GF-D8 (cell line): ENCODE results near the gene KRT78.

ENCODE experiments used
- DNase-seq: peaks from one replicate; lab custom pipeline; 2025; lab: John Stamatoyannopoulos, UW

Gene KRT78

DNA sequence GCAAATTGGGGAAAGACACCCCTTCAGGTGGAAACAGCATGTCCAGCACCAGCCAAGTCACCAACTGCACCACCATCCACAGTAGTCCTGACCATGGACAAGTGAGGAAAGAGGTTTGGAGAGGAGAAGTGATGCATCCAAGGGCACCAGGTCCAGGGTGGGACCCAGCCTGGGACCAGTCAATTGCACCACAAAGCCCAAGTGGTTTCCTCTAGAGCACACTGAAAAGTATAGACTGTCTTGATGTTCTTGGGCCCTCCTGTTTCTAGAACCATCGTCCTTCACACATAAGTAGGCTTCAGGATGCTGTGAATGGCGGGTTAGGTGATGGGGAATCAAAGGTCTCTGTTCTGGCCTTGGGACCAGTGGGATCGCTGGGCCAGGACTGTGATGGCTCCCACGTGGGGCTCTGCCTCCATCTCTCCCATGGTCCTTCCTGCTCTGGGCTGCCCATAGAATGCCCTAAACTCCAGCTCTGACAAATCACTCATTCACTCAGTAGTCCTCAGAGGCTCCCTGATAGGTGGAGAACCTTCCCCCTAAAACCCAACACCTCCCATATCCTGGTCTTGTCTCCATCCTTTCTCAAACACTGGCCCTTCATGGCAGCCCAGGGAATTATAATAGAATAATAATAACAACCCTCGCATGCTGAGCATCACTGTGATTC is 23.9 kb downstream of the KRT78 start:
- no peak for DNase-seq

- DNase-seq: no peak
Measured at GRCh38 chr12:52823761-52824450, 24.9 kb downstream of the KRT78 start.

DNA sequence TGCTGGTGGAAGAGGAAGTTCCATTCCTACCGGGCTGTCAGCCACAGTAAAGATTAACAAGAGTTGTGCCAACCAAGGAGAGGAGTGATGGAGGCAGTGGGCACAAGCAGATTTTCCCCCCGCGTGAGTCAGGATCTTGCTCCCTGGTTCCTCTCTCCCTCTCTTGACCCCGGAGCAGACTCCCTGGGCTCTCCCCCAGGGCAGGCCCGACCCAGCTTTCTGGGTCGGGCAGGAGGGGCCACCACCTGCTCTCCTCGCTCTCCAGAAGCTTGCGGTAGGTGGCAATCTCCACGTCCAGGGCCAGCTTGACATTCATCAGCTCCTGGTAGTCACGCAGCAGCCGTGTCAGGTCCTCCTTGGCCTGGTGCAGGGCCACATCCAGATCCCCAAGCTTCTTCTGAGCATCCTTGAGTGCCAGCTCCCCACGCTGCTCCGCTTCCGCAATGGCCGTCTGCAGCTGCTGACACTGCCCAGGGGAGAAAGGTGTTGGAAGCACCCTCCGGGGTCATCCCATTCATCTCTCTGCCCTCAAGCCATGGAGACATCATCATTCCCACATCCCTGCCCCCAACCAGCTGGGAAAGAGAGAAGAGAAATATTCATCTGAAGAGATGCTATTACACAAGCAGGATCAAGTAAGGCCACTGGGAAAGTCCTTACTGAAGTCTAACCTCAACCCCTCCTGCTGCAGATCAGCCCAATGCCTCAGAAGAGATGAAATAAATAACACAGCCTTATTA is 25.9 kb downstream of the KRT78 start:
- no peak for DNase-seq

GRCh38 chr12:52821826-52822660 is 26.8 kb downstream of the KRT78 start:
- no peak for DNase-seq

GRCh38 chr12:52821071-52821730 is 27.6 kb downstream of the KRT78 start:
- DNase-seq: no peak

- DNase-seq: no peak
Measured at GRCh38 chr12:52820521-52820920, 28.3 kb downstream of the KRT78 start.

DNA sequence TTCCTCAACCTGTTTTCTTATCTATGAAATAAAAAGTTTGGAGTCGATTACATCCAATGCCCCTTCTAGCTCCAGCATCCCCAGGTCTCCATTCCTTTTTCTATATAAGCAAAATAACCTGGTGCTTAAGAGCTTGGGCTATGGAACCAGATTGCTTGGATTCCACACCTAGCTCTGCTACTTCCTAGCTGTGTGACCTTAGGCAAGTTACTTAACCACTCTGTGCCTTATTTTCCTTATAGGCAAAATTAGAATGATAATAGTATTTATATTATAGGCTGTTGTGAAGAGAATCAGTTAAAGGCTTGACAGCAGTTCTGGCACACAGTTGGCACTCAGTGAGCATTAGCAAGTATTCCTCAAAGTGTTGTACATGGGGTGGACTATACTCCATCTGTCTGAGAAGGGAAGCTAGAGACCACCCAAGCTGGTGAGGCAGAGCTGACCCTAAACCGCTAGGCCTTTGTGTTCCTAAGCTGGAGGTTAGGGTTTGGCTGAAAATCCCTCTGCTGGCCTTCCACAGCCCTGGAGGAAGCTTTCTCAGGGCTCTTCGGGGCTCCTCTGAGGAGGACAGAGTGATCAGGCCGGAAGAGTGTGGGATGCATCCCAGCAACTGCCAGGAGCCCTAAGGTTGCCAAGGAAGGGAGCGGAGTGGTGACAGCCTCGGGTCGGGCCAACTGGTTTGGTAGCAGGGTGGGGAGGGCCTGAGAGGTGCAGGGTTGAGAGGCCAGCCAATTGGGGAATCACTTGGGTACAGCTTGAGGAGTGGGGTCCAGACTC is 28.9 kb downstream of the KRT78 start:
- no peak for DNase-seq

DNA sequence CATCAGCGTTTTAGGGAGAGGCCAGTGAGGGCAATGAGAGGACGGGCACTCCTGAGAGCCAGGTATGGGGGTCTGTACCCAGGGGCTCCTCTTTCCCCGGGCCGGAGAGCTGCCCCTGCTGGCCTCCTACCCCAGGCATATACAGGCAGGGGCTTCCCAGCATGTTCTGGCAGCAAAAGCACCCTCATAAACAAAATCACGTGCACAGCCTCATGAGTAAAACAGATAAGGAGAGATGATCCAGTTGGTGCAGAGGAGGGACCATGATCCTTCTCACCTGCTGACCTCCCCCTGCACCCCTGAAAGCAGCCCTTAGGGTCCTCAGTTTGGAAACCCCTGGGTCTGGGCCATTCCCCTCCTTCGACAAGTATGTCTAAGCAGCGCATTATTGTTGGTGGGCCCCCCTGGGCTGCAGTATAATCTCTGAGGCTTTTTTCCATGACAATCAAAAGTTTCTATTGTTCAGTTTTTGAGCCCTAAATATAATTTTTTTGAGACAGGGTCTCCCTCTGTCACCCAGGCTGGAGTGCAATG is 29.8 kb downstream of the KRT78 start:
- DNase-seq: no peak

DNA sequence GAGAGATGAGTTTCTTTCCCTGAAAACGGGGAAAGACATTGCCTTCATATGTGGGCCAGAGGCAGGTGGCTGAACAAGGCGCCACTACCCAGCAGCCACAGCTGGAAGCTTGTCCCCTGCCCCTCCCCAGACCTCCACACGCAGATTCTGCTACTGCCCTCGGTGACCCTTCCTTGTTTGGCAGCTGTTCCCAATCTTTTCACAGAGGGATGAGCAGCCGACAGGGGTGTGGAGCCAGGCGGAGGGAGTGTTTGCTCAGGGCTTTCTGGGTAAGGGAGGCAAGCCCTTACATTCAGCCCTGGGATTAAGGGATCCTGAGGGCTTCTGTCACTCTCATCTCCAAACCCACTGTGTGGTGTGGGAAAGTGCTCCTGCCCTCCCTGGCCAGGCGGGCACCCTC is 30.4 kb downstream of the KRT78 start:
- DNase-seq: no peak

DNA sequence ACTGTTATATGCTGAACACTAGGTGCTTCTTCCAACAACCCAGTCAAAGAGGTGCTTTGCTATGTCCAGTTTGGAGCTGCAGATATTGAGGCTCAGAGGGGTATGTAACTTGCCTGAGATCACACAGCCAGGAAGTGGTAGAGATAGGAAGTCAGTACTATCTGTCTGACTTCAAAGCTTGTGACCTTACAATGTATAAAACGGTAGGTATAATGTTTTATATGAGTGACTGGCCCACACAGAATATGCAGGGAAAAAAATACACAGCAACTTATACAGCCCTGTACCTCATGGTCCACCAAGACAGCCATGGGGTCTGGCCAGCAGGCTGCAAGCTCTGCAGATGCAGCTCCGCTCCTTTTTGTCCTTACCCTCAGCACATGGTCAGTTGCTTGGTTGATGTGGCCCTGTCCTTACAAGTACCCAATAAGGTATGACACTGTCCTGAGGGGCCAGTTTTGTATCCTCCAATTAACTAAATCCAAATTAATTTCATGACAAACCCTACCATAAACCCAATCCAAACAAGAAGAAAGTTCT is 31.0 kb downstream of the KRT78 start:
- no peak for DNase-seq

DNA sequence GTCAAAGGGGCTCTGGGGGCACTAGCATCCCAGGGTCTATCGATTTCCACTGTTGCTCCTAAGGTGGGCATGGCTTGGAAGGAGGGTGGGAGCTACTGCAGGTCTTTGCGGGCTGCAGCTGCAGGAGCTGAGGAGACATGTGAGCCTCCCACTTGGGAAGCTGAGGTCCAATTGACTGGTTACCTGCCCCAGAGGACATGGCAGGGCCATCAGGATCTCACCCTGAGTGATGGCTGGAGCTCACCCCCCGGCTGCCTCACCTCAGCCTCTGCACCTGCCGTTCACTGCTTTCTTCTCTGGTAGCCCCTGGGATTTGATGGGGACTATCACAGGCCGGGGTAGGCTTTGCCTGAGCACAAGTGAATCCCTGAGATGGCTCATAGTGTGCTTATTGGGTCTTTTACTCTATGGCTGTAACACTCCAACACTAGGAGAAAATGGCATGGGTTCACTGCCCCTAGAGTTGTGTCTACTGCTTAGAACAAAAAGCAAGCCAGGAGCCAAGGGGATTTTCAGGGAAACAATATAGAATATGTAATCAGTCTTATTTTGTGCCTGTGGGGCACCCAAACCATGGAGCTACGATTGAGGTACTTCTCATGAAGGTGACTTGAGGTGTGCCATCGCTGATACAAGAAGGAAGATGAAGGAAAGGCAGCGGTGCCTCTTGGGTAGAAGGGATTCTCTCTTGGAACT is 31.6 kb downstream of the KRT78 start:
- no peak for DNase-seq

- no peak for DNase-seq
Measured at GRCh38 chr12:52815676-52816588, 32.9 kb downstream of the KRT78 start.

- DNase-seq: no peak
Measured at GRCh38 chr12:52815161-52815560, 33.6 kb downstream of the KRT78 start.

- no peak for DNase-seq
Measured at GRCh38 chr12:52814710-52815155, 34.1 kb downstream of the KRT78 start.

DNA sequence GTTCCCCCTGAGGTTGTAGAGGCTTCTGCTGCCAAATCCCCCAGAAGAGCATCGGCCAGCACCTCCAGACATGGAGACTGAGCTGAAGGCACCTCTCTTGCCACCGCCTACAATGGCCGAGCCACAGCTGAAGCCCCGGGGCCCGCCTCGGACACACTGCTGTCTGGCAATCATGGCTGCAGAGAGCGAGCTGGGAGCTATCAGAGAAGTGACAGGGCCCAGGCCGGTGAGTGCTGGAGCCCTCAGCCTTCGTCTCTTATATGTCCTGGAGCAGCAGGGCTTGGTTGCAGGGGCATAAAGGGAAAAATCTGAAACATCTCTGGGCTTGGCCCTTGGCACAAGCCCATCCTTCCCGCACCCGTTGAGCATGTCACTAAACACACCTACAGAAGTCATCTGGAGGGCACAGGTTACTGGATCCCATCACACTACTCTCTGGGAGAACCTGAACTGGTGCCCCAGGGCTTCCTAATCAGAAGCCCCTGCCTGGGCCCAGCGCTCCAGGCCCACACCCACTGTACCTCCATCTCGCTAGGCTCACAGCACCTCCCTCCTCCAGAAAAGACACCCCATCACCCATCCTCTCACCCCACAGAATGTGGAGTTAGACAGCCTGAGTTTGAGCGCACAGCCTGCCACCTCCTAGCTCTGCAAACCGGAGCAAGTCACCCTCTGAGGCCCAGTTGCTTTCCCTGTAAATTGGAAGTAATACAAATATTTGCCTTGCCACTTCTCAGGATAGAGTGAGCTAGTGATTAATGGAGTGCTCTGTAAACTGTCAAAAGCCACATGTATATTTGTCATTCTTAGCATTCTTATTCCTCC is 34.7 kb downstream of the KRT78 start, which contains the start of gene KRT4:
KRT4 (minus strand) TSS at position 232 of the 825 bp plus-strand sequence; CDS start at position 174, 58 bp downstream.
- no peak for DNase-seq

- no peak for DNase-seq
Measured at GRCh38 chr12:52813203-52813819, 35.5 kb downstream of the KRT78 start.

DNA sequence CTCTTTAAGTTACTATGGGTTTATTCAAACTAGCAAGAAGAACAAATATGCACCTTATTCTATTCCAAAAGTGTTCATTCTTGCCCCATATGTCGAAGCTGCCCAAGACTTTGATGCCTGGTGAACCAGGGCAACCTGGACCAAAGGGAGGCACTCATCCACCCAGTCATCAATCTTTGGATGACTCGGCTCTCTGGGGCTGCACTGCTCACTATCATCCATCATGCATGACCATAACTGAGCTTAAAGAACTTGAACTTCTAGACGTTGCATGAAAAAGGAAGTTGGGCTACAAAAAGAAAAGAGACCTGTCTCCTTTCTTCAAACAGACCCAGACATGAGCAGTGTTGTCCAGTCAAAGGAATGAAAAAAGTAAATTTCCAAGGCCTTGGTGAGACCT is 36.0 kb downstream of the KRT78 start:
- no peak for DNase-seq
